Measurements from ENCODE around the gene TRIM44.

- TF ChIP-seq CTCF (conservative IDR thresholded peaks at IDR 0.05; ENCODE audit: low read length) (no peak), EZH2phosphoT487 (IDR thresholded peaks at IDR 0.05; ENCODE audit: borderline replicate concordance) (no peak)
These were observed 122.1 kb downstream of the TRIM44 start for GRCh38 chr11:35784699-35785098.

Data from Loucy (cell line).